GM19438 (cell line): ENCODE results near the gene PBX3.

Source experiments
- ATAC-seq: cut with Tn5 transposase; IDR thresholded peaks from one replicate; pipeline ENCODE4 v1.9.1; 2021; ENCODE audit warnings: low read depth; ENCODE audit not compliant: unreplicated experiment

Gene PBX3

GRCh38 chr9:125932012-125932411, 184.8 kb downstream of the PBX3 start:
- no peak for ATAC-seq

GRCh38 chr9:125932746-125933455, 185.7 kb downstream of the PBX3 start:
- ATAC-seq = no peak

- ATAC-seq = no peak
Observed at GRCh38 chr9:125942125-125942524, 195.0 kb downstream of the PBX3 start.

GRCh38 chr9:125943831-125944230, 196.7 kb downstream of the PBX3 start:
- ATAC-seq = no peak

GRCh38 chr9:125946397-125946796, 199.2 kb downstream of the PBX3 start:
- no peak for ATAC-seq

- no peak for ATAC-seq
Observed at GRCh38 chr9:125948887-125949596, 201.9 kb downstream of the PBX3 start.

GRCh38 chr9:125949703-125950460, 202.7 kb downstream of the PBX3 start:
- no peak for ATAC-seq

- ATAC-seq = no peak
Observed at GRCh38 chr9:125950880-125951471, 203.8 kb downstream of the PBX3 start.

GRCh38 chr9:125953314-125954019, 206.3 kb downstream of the PBX3 start:
- no peak for ATAC-seq

- no peak for ATAC-seq
Observed at GRCh38 chr9:125956102-125956501, 208.9 kb downstream of the PBX3 start.

- ATAC-seq = no peak
Observed at GRCh38 chr9:125959315-125959714, 212.1 kb downstream of the PBX3 start.

GRCh38 chr9:125959951-125960619, 212.9 kb downstream of the PBX3 start:
- ATAC-seq = no peak

- no peak for ATAC-seq
Observed at GRCh38 chr9:125960626-125961025, 213.5 kb downstream of the PBX3 start.

GRCh38 chr9:125961072-125961471, 213.9 kb downstream of the PBX3 start:
- no peak for ATAC-seq

GRCh38 chr9:125963932-125964331, 216.8 kb downstream of the PBX3 start:
- no peak for ATAC-seq

- no peak for ATAC-seq
Observed at GRCh38 chr9:125964702-125965225, 217.6 kb downstream of the PBX3 start.

- no peak for ATAC-seq
Observed at GRCh38 chr9:125965477-125965876, 218.3 kb downstream of the PBX3 start.

GRCh38 chr9:125966466-125966865, 219.3 kb downstream of the PBX3 start:
- ATAC-seq = no peak

GRCh38 chr9:125966959-125967711, 220.0 kb downstream of the PBX3 start:
- ATAC-seq = no peak
